Activated CD4-positive, alpha-beta T cell treated with anti-CD3 and anti-CD28 coated beads for 48 hours (primary cell): ENCODE measurements around the gene SLCO3A1.

Experiments used
- DNase-seq: peaks from one replicate; pipeline ENCODE4 v3.0.0-alpha.2; 2020

SLCO3A1 gene

GRCh38 chr15:91853511-91853947 lies at the start of gene SLCO3A1:
TSS of gene SLCO3A1 (plus strand) at chr15:91853708.
- peak; percentile 71 for DNase-seq

DNA sequence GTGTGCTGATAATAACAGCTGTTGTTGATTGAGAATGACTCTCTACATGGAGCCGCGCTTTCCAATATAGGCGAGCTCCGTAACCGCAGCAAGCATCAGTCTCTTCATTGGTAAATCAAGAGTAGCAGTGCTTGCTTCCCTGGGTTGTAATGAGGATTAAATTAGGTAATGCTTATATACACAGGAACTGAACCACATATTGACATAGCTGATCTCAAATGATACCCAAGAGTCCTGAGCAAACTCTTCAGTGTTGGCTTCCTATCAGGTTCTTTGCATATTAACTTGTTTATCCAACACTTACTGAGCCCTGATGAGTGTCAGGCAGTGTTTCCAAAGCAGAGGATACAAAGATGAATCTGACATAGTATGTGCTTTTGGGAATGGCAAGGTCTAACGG lies 46.4 kb upstream of the SLCO3A1 start:
- DNase-seq, result no peak

GRCh38 chr15:91813924-91814323 lies 39.6 kb upstream of the SLCO3A1 start:
- peak; percentile 8 for DNase-seq

- DNase-seq, result no peak
These were observed 36.6 kb upstream of the SLCO3A1 start for GRCh38 chr15:91816942-91817341.

DNA sequence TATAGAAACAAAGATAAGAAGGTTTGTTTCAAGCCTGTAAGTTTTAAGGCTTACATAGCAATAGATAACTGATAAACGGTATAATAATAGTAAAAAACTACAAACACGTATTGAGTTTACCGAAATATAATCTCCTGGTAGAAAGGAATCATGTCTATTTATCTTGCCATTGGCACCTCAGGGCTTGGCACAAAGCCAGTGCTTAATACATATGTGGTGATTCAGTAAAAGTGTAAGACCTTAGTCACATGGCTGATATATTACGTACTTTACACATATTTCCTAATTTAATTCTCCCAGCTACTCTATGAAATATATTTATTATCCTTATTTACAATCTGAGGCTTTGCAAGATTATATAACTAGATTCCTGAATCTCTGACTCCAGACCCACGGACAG lies 32.0 kb upstream of the SLCO3A1 start:
- no peak for DNase-seq

- no peak for DNase-seq
These were observed 29.3 kb upstream of the SLCO3A1 start for GRCh38 chr15:91824256-91824655.

GRCh38 chr15:91826443-91826842 lies 27.1 kb upstream of the SLCO3A1 start:
- DNase-seq, result no peak

DNA sequence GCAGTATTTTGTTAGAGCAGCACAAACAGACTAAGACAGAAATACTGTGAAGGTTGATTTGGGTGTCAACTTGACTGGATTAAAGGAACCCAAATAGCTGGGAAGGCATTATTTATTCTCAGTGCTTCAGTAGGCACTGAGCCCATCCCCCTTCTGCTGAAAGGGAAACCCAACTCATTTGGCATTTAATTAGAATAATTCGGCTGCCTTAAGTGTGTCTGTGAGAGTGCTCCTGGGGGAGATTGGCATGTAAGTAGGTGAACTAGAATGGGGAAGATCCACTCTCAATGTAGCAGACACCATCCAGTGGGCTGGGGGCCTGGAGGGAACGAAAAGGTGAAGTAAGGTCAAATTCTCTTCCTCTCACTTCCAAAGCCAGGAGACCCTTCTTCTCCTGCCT lies 20.5 kb upstream of the SLCO3A1 start:
- no peak for DNase-seq

- no peak for DNase-seq
These were observed 13.6 kb upstream of the SLCO3A1 start for GRCh38 chr15:91839867-91840266.

- no peak for DNase-seq
These were observed 11.6 kb upstream of the SLCO3A1 start for GRCh38 chr15:91841861-91842260.

- no peak for DNase-seq
These were observed 9.2 kb upstream of the SLCO3A1 start for GRCh38 chr15:91844341-91844740.

GRCh38 chr15:91844928-91845327 lies 8.6 kb upstream of the SLCO3A1 start:
- no peak for DNase-seq

DNA sequence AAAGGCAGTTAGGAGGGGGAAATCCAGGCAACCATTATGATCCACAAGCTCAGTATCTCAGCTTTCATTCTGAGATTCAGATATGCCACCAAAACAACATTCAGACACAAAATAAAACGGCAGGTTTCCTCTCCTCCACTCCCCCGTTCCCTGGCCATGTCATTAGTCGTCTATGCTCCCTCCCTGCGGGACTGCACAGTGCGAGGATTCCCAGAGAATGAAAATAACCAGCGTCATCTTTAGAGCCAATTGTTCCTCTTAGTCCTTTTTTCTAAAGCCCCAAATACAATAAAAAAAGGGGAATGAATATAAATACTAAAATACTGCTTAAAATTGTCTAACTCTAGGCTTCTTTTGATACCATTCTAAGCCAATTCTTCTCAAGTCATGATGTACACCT lies 7.8 kb upstream of the SLCO3A1 start:
- no peak for DNase-seq

GRCh38 chr15:91849180-91849579 lies 4.3 kb upstream of the SLCO3A1 start:
- DNase-seq, result no peak

GRCh38 chr15:91849749-91850161 lies 3.8 kb upstream of the SLCO3A1 start:
- no peak for DNase-seq

- peak; percentile 76 for DNase-seq
These were observed 582 bp upstream of the SLCO3A1 start for GRCh38 chr15:91852741-91853510.

DNA sequence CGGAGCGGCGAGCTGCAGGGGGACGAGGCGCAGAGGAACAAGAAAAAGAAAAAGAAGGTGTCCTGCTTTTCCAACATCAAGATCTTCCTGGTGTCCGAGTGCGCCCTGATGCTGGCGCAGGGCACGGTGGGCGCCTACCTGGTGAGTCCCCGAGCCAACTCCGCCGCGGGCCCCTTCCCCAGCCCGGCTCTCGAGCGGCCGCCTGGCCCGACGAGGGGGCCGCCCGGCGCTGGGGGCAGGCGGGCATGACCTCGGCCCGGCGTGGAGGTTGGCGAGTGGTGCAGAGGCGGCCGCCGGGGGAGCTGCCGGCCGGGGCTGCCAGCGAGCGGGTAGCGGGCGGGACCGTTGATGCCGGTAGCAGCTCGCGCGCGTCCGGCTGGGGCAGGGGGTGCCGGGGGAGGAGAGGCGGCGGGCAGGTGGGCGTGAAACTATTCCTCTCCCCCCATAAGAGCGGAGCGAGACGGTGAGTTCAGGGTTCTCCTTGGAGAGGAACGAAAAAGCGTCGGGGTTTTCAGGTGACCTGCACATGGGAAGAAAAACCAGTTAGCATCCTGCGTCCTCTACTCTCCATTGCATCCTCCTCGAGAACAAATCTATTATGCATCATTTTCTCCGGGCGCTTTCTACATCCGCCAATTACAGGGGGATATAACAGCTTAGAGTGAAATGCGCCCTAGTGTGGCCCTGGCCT lies 585 bp downstream of the SLCO3A1 start:
- peak; percentile 55 for DNase-seq

GRCh38 chr15:91854639-91854990 lies 1.1 kb downstream of the SLCO3A1 start:
- DNase-seq, result peak; percentile 43

- no peak for DNase-seq
These were observed 1.7 kb downstream of the SLCO3A1 start for GRCh38 chr15:91855241-91855640.

- DNase-seq, result peak; percentile 30
These were observed 2.4 kb downstream of the SLCO3A1 start for GRCh38 chr15:91855684-91856489.

DNA sequence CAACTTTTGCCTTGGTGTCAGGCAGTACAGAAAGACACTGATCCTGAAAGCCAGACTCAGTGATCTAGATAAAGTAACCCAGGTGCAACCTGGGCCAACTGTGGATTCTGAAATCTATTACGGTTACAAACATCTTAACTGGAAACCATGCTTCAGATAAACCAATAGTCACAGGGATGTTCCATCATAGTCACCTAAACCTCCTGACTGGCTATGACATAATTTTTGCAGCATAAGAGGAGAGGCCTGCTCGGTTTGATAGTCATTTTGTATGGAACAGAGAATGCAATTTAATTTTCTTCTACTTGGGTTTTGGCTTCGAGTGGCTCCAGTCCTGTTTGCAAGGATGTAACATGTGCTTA lies 3.7 kb downstream of the SLCO3A1 start:
- peak; percentile 24 for DNase-seq

DNA sequence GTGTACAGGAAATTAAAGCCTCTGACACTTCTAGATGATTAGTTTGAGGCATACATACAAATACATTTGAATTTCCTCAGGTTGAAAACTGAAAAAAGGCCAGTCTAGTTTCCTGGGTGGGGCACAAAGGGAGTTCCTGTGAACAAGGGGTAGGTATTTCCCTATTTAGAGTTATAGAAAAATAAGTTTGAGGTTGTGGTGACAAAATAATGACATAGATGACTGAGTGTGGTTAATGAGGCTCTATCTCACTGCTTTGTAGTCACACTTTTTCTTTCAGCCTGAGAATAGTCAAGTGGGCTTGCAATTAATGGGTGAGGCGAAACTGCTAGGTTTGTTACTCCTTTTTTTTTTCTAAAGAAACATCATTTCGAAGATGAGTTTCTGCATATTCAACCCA lies 4.3 kb downstream of the SLCO3A1 start:
- peak; percentile 39 for DNase-seq

GRCh38 chr15:91860498-91860897 lies 7.0 kb downstream of the SLCO3A1 start:
- DNase-seq, result no peak

- no peak for DNase-seq
These were observed 7.7 kb downstream of the SLCO3A1 start for GRCh38 chr15:91861223-91861622.
